HepG2 (cell line): ENCODE results near the gene TAGAP. TPM values are rescaled to one million over a fixed set of nuclear protein-coding genes. Genes with fewer than 3 reads are reported as not detected.

ENCODE experiments used
- ATAC-seq: fragments of 200-7000 bp; cut with Tn5 transposase; 3 replicates; pipeline ENCODE4 v1.9.1; 2020; ENCODE audit warnings: mild to moderate bottlenecking, moderate library complexity
- BruUV-seq: library from RNA; stranded (reverse); fragments of 400-500 nt; replicated peaks from 2 replicates; lab custom pipeline; 2021; lab: Mats Ljungman, UMichigan
- CTCF ChIA-PET: fragments of 300-600 bp; formaldehyde crosslinking; extraction: SDS; loops from one replicate; lab custom pipeline; 2021; ENCODE audit warnings: low total read pairs, inconsistent platforms, low intra/inter-chr PET ratio; lab: Yijun Ruan, JAX
- POLR2A ChIA-PET: fragments of 350-600 bp; sonication (Branson Sonifier 250); formaldehyde crosslinking; loops from one replicate; lab custom pipeline; 2020; ENCODE audit warnings: antibody characterized with exemption, inconsistent platforms; lab: Yijun Ruan, JAX
- DNase-seq: peaks from one replicate; pipeline ENCODE4 v3.0.0-alpha.2; 2015; ENCODE audit warnings: low spot score
- FAIRE-seq: peaks from 3 replicates; lab custom pipeline; 2011; peaks lifted over from hg19 to GRCh38; lab: Jason Lieb, UNC
- H2AFZ ChIP-seq: one replicate; pipeline ENCODE4 v1.6.1; 2011; ENCODE audit warnings: low read length, inconsistent platforms
- H3K27ac ChIP-seq: fragments of 300-600 bp; 3 replicates; pipeline ENCODE4 v1.8.0; 2011; ENCODE audit warnings: mixed run types, mild to moderate bottlenecking, mixed read lengths, low read length, inconsistent platforms; ENCODE audit not compliant: insufficient read depth; ENCODE audit errors: extremely low read length
- H3K27me3 ChIP-seq, 2 experiments: fragments of 200-600 bp in 1 of 2; 2 replicates in 1 of 2; 3 replicates in 1 of 2; pipeline versions ENCODE4 v1.6.0 to v1.8.0; 2011; ENCODE audit warnings: low read length in 2 of 2, mild to moderate bottlenecking in 2 of 2, moderate library complexity in 2 of 2, inconsistent platforms in 1 of 2; ENCODE audit not compliant: insufficient read depth in 2 of 2, control insufficient read depth in 1 of 2
- H3K36me3 ChIP-seq, 2 experiments: fragments of 200-600 bp in 1 of 2; replicated peaks in 1 of 2; 2 replicates in 1 of 2; 3 replicates in 1 of 2; pipeline versions ENCODE4 v1.5.1 to v1.8.0; 2011; ENCODE audit warnings: low read length in 2 of 2, inconsistent platforms in 1 of 2; ENCODE audit not compliant: insufficient read depth in 2 of 2, control insufficient read depth in 1 of 2
- H3K4me1 ChIP-seq: 2 replicates; pipeline ENCODE4 v1.5.1; 2012; ENCODE audit warnings: low read length, inconsistent platforms; ENCODE audit not compliant: insufficient read depth
- H3K4me2 ChIP-seq: 2 replicates; pipeline ENCODE4 v1.6.0; 2011; ENCODE audit warnings: low read depth, low read length, inconsistent platforms
- H3K4me3 ChIP-seq, 3 experiments: fragments of 200-600 bp in 1 of 3; sonication (generic), shearing (Covaris generic) in 1 of 3; replicated peaks in 1 of 3; 2 replicates each; pipeline ENCODE4 v1.5.1; 2011 to 2016; ENCODE audit warnings: low read length in 3 of 3, inconsistent platforms in 2 of 3, low read depth in 2 of 3, mild to moderate bottlenecking in 2 of 3, control low read depth in 1 of 3, mixed read lengths in 1 of 3; ENCODE audit not compliant: insufficient read depth in 1 of 3
- H3K79me2 ChIP-seq: one replicate; pipeline ENCODE4 v1.6.1; 2011; ENCODE audit warnings: low read length, inconsistent platforms; ENCODE audit not compliant: insufficient read depth
- H3K9ac ChIP-seq: 2 replicates; pipeline ENCODE4 v1.6.0; 2011; ENCODE audit warnings: mild to moderate bottlenecking, low read depth, low read length, inconsistent platforms; ENCODE audit not compliant: insufficient read depth
- H3K9me3 ChIP-seq: 2 replicates; pipeline ENCODE4 v1.5.1; 2012; ENCODE audit warnings: mild to moderate bottlenecking, low read length
- H4K20me1 ChIP-seq: 2 replicates; pipeline ENCODE4 v1.6.0; 2011; ENCODE audit warnings: inconsistent platforms, mild to moderate bottlenecking, low read length, moderate library complexity; ENCODE audit not compliant: insufficient read depth
- AGO2 ChIP-seq: fragments of 200-400 bp; formaldehyde crosslinking; optimal IDR thresholded peaks from 2 replicates; pipeline ENCODE3; 2017; ENCODE audit warnings: mild to moderate bottlenecking, low read depth, low read length, moderate library complexity
- CSRNP1 ChIP-seq: sonication (generic); formaldehyde crosslinking; IDR thresholded peaks from 2 replicates; pipeline ENCODE4 v1.8.1; 2023; ENCODE audit warnings: mild to moderate bottlenecking, missing genetic modification reagents
- NFE2L2 ChIP-seq: fragments of 150-350 bp; IDR thresholded peaks from 2 replicates; pipeline ENCODE4 v1.6.1; 2014; ENCODE audit warnings: low read length
- TCF12 ChIP-seq, 2 experiments: fragments of 450-650 bp in 1 of 2; sonication (generic) in 1 of 2; formaldehyde crosslinking in 1 of 2; IDR thresholded peaks; 2 replicates each; pipeline versions ENCODE4 v1.6.1 to v1.8.0; 2017 to 2022; ENCODE audit warnings: antibody characterized with exemption in 1 of 2, mild to moderate bottlenecking in 1 of 2, missing genetic modification reagents in 1 of 2, moderate library complexity in 1 of 2
- XBP1 ChIP-seq: sonication (generic); formaldehyde crosslinking; IDR thresholded peaks from 2 replicates; pipeline ENCODE4 v1.5.0; 2020; ENCODE audit warnings: missing genetic modification reagents
- ZBTB34 ChIP-seq: sonication (generic); formaldehyde crosslinking; IDR thresholded peaks from 2 replicates; pipeline ENCODE4 v1.8.0; 2022; ENCODE audit warnings: mild to moderate bottlenecking, missing genetic modification reagents
- ZMYM4 ChIP-seq: sonication (generic); formaldehyde crosslinking; IDR thresholded peaks from 2 replicates; pipeline ENCODE4 v1.8.1; 2023; ENCODE audit warnings: mild to moderate bottlenecking, missing genetic modification reagents
- ZNF614 ChIP-seq: IDR thresholded peaks from 2 replicates; pipeline ENCODE4 v1.6.1; 2018; ENCODE audit warnings: missing biosample characterization, missing genetic modification reagents, inconsistent platforms, borderline replicate concordance
- ZNF7 ChIP-seq: IDR thresholded peaks from 2 replicates; pipeline ENCODE4 v1.6.1; 2016; ENCODE audit warnings: missing biosample characterization, missing genetic modification reagents
- ZNF766 ChIP-seq: sonication (generic); formaldehyde crosslinking; IDR thresholded peaks from 2 replicates; pipeline ENCODE4 v1.5.0; 2020; ENCODE audit warnings: missing genetic modification reagents, borderline replicate concordance
- ZNF772 ChIP-seq: sonication (generic); formaldehyde crosslinking; IDR thresholded peaks from 2 replicates; pipeline ENCODE4 v1.5.0; 2020; ENCODE audit warnings: mild to moderate bottlenecking, missing genetic modification reagents
- WGBS: methylation state at CpG from one replicate; pipeline ENCODE4 v1.1.6; 2017; ENCODE audit warnings: low lambda C conversion rate; 5-methylcytosine and 5-hydroxymethylcytosine counted together
- in situ Hi-C: cut with HindIII; loops from 2 replicates; pipeline ENCODE4 v1.10.0; 2017; ENCODE audit warnings: low pct_unique_long_range_greater_than_20kb; ENCODE audit not compliant: extremely low pct_ligation_motif_present
- intact Hi-C: fragments of 100-400 bp; cut with micrococcal nuclease; formaldehyde crosslinking; loops from one replicate; pipeline ENCODE4 v1.10.0; 2022; ENCODE audit not compliant: unreplicated experiment
- polyA plus RNA-seq, 8 experiments: library from polyadenylated mRNA; depleted of rRNA in 3 of 8; stranded (reverse) in 7 of 8; unstranded in 1 of 8; fragments of >200 nt; fragmentation: Illumina TruSeq in 4 of 8; extraction: Trizol in 4 of 8; gene quantifications; 2 replicates each; pipeline versions ENCODE4 v1.2.1 to v1.2.3, GENCODE V29; 2011 to 2016; ENCODE audit warnings: low read depth in 4 of 8, missing spikeins in 1 of 8, mixed read lengths in 1 of 8; ENCODE audit not compliant: insufficient read depth in 1 of 8
- total RNA-seq, 5 experiments: library from RNA; depleted of rRNA; stranded (reverse); fragments of >200 nt; fragmentation: Illumina TruSeq; extraction: Trizol; gene quantifications; 2 replicates each; pipeline ENCODE4 v1.2.3, GENCODE V29; 2016; ENCODE audit warnings: low read depth in 1 of 5

The TAGAP gene
- total and polyA plus RNA-seq, 2 of the 13 experiments (the other 11 are each of a cell fraction or from before 2014, with no cell fraction given) = not detected

- FAIRE-seq (no peak), DNase-seq (no peak), ATAC-seq (no peak)
- Histone ChIP-seq H3K27me3 (no peaks in the 10 kb centered on the region), H3K27ac (no peak overlapping the region), H4K20me1 (no peaks in the 10 kb centered on the region), H2AFZ (no peak overlapping the region), H3K9ac (no peak overlapping the region), H3K79me2 (no peaks in the 10 kb centered on the region), H3K4me2 (no peak overlapping the region), H3K4me1 (peaks cover 8% of the 10 kb centered on the region), H3K9me3 (no peaks in the 10 kb centered on the region), H3K4me3 (no peak overlapping the region), H3K36me3 (no peaks in the 10 kb centered on the region)
- intact Hi-C loops = no loop called here
- WGBS = 43% methylated on average over 5 of the region's 5 CpGs
- in situ Hi-C loops = no loop called here
- POLR2A ChIA-PET = no interaction called here
- TF ChIP-seq NFE2L2 = no peak
- no peak for TF ChIP-seq ZMYM4
- no peak for TF ChIP-seq ZNF7
- no peak for TF ChIP-seq AGO2
- no peak for TF ChIP-seq CSRNP1
- no peak for TF ChIP-seq TCF12 (IDR thresholded peaks at IDR 0.05)
- TF ChIP-seq TCF12 (CRISPR knock-in tag; IDR thresholded peaks at IDR 0.05) = no peak
- TF ChIP-seq ZBTB34 (CRISPR knock-in tag) = no peak
- TF ChIP-seq XBP1 (CRISPR knock-in tag) = no peak
- TF ChIP-seq ZNF766 (CRISPR knock-in tag) = no peak
- TF ChIP-seq ZNF772 (CRISPR knock-in tag) = no peak
- TF ChIP-seq ZNF614 (CRISPR knock-in tag) = no peak
- CTCF ChIA-PET = no interaction called here
- BruUV-seq = no TSS peak
Observed at GRCh38 chr6:159007510-159007909, 37.3 kb downstream of the TAGAP start.
